GM23338 (cell line): ENCODE data around the gene PPP6R3. TPM values are rescaled to one million over a fixed set of nuclear protein-coding genes. Genes with fewer than 3 reads are reported as not detected.

Source experiments
- ATAC-seq: fragments of 200-7000 bp; cut with Tn5 transposase; 3 replicates; pipeline ENCODE4 v1.9.1; 2020
- DNase-seq: peaks from one replicate; pipeline ENCODE4 v3.0.0-alpha.2; 2015; ENCODE audit warnings: low spot score
- H2AFZ ChIP-seq: fragments of 200-600 bp; sonication (generic); 2 replicates; pipeline ENCODE4 v1.8.0; 2016; ENCODE audit warnings: antibody characterized with exemption, mild to moderate bottlenecking, moderate library complexity
- H3F3A ChIP-seq: fragments of 200-600 bp; sonication (generic); replicated peaks from 2 replicates; pipeline ENCODE4 v1.8.0; 2017; ENCODE audit warnings: antibody characterized with exemption, mixed run types, low read depth
- H3K27ac ChIP-seq: fragments of 200-600 bp; sonication (generic); 2 replicates; pipeline ENCODE4 v1.6.1; 2016; ENCODE audit warnings: low read depth
- H3K27me3 ChIP-seq: fragments of 200-600 bp; sonication (generic); 2 replicates; pipeline ENCODE4 v1.8.0; 2016; ENCODE audit warnings: mild to moderate bottlenecking, mixed run types, moderate library complexity; ENCODE audit not compliant: insufficient read depth
- H3K36me3 ChIP-seq: fragments of 200-600 bp; sonication (generic); 2 replicates; pipeline ENCODE4 v1.8.0; 2016; ENCODE audit warnings: mild to moderate bottlenecking; ENCODE audit not compliant: insufficient read depth
- H3K4me1 ChIP-seq: fragments of 200-600 bp; sonication (generic); 2 replicates; pipeline ENCODE4 v1.8.0; 2016; ENCODE audit warnings: mild to moderate bottlenecking, moderate library complexity; ENCODE audit not compliant: insufficient read depth
- H3K4me2 ChIP-seq: fragments of 200-600 bp; sonication (generic); 2 replicates; pipeline ENCODE4 v1.7.1; 2017; ENCODE audit warnings: mixed run types
- H3K4me3 ChIP-seq: fragments of 200-600 bp; sonication (generic); 2 replicates; pipeline ENCODE4 v1.6.1; 2016; ENCODE audit warnings: mixed run types
- H3K79me2 ChIP-seq: fragments of 200-600 bp; sonication (generic); replicated peaks from 2 replicates; pipeline ENCODE4 v1.8.0; 2017; ENCODE audit warnings: mild to moderate bottlenecking; ENCODE audit not compliant: insufficient read depth
- H3K9me2 ChIP-seq: fragments of 200-600 bp; sonication (generic); 2 replicates; pipeline ENCODE4 v1.8.0; 2017; ENCODE audit not compliant: insufficient read depth
- H4K20me1 ChIP-seq: fragments of 200-600 bp; sonication (generic); replicated peaks from 2 replicates; pipeline ENCODE4 v1.8.0; 2017; ENCODE audit warnings: mild to moderate bottlenecking; ENCODE audit not compliant: insufficient read depth
- H3K27ac Mint-ChIP-seq: 2 replicates; pipeline ENCODE4 v1.8.0; 2020; ENCODE audit warnings: inconsistent platforms, mild to moderate bottlenecking, moderate library complexity, mixed read lengths
- H3K27me3 Mint-ChIP-seq: 3 replicates; pipeline ENCODE4 v1.8.0; 2022; ENCODE audit warnings: low read depth, mild to moderate bottlenecking, moderate library complexity, mixed read lengths, inconsistent platforms; ENCODE audit not compliant: insufficient read depth, poor library complexity
- H3K36me3 Mint-ChIP-seq: 3 replicates; pipeline ENCODE4 v1.8.0; 2021; ENCODE audit warnings: low read depth, mild to moderate bottlenecking, inconsistent platforms, moderate library complexity, mixed read lengths
- H3K4me1 Mint-ChIP-seq: 3 replicates; pipeline ENCODE4 v1.8.0; 2020; ENCODE audit warnings: mild to moderate bottlenecking, inconsistent platforms, mixed read lengths
- H3K4me3 Mint-ChIP-seq: 3 replicates; pipeline ENCODE4 v1.8.0; 2021; ENCODE audit warnings: moderate library complexity, mild to moderate bottlenecking, inconsistent platforms, mixed read lengths
- H3K9me3 Mint-ChIP-seq: 3 replicates; pipeline ENCODE4 v1.8.0; 2020; ENCODE audit warnings: moderate library complexity, mild to moderate bottlenecking, inconsistent platforms, mixed read lengths
- CREB1 ChIP-seq: fragments of 250-450 bp; sonication (Bioruptor Pico); IDR thresholded peaks from 2 replicates; pipeline ENCODE4 v1.5.0; 2020; ENCODE audit warnings: low read depth, mild to moderate bottlenecking, moderate library complexity
- EZH2 ChIP-seq: fragments of 200-600 bp; sonication (generic); IDR thresholded peaks from one replicate; pipeline ENCODE4 v1.8.0; 2017; ENCODE audit warnings: antibody characterized with exemption, mild to moderate bottlenecking, low read depth; ENCODE audit not compliant: unreplicated experiment
- EZH2phosphoT487 ChIP-seq: fragments of 200-600 bp; sonication (generic); IDR thresholded peaks from one replicate; pipeline ENCODE4 v1.8.1; 2018; ENCODE audit warnings: antibody characterized with exemption; ENCODE audit not compliant: unreplicated experiment
- JUNB ChIP-seq: IDR thresholded peaks from one replicate; pipeline ENCODE4 v1.6.1; 2016; ENCODE audit warnings: antibody characterized with exemption; ENCODE audit not compliant: unreplicated experiment
- NANOG ChIP-seq: IDR thresholded peaks from 2 replicates; pipeline ENCODE4 v1.6.1; 2016; ENCODE audit warnings: antibody characterized with exemption, borderline replicate concordance
- POLR2AphosphoS5 ChIP-seq: IDR thresholded peaks from 2 replicates; pipeline ENCODE4 v1.6.1; 2016; ENCODE audit warnings: antibody characterized with exemption, low read depth
- STAT1 ChIP-seq: IDR thresholded peaks from one replicate; pipeline ENCODE4 v1.6.1; 2016; ENCODE audit warnings: antibody characterized with exemption; ENCODE audit not compliant: unreplicated experiment
- ZNF114 ChIP-seq: fragments of 250-450 bp; sonication (Bioruptor Pico); IDR thresholded peaks from 2 replicates; pipeline ENCODE4 v1.5.0; 2020; ENCODE audit warnings: mild to moderate bottlenecking, moderate library complexity
- ZNF331 ChIP-seq: fragments of 250-450 bp; sonication (Bioruptor Pico); IDR thresholded peaks from 2 replicates; pipeline ENCODE4 v1.5.0; 2020; ENCODE audit warnings: low read depth, mild to moderate bottlenecking, moderate library complexity
- polyA plus RNA-seq: library from polyadenylated mRNA; unstranded; fragments of >200 nt; fragmentation: Nextera tagmentation; extraction: Ambion mirVana; gene quantifications from 2 replicates; pipeline ENCODE4 v1.2.1, GENCODE V29; 2016
- total RNA-seq: library from RNA; depleted of rRNA; stranded (reverse); fragments of >200 nt; shearing (Covaris generic); gene quantifications from 2 replicates; pipeline ENCODE4 v1.2.3, GENCODE V29; 2014
- TF ChIP-seq, protein P1 (sequence below), 2 experiments: fragments of 200-600 bp in 1 of 2; sonication (generic) in 1 of 2; conservative IDR thresholded peaks; 2 replicates each; pipeline versions ENCODE4 v1.5.1 to v1.6.1; 2016 to 2017; ENCODE audit warnings: antibody characterized with exemption in 2 of 2, low read depth in 2 of 2, mild to moderate bottlenecking in 2 of 2, moderate library complexity in 1 of 2
- TF ChIP-seq, protein P2 (sequence below): fragments of 250-450 bp; sonication (Bioruptor Pico); IDR thresholded peaks from 2 replicates; pipeline ENCODE4 v1.5.0; 2020; ENCODE audit warnings: mild to moderate bottlenecking, moderate library complexity
- TF ChIP-seq, protein P3 (sequence below): IDR thresholded peaks from 2 replicates; pipeline ENCODE4 v1.6.1; 2016; ENCODE audit warnings: antibody characterized with exemption
- TF ChIP-seq, protein P4 (sequence below): IDR thresholded peaks from one replicate; pipeline ENCODE4 v1.6.1; 2018; ENCODE audit warnings: antibody characterized with exemption; ENCODE audit not compliant: unreplicated experiment

Gene PPP6R3
- total and polyA plus RNA-seq, 2 experiments from 2014 or later, result 170 to 268 TPM

DNA sequence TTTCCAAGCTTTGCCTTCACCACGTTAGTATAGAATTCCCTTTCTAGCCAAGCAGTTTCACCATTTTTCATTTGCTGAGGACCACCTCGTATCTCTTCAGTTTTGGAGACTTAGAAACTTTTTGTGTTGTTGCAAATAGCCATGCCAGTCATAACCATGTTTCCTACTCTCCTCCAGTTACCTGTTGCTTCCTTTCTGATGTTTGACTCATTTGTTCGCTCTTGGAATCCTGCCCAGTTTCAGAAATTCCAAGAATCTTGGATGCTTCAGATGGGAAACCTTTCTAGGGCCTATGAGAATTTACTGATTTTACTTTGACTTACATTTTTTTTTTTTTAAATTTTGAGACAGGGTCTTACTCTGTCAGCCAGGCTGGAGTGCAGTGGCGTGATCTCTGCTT lies 65.4 kb downstream of the PPP6R3 start:
- peaks cover 13% of the 10 kb centered on the region for H3K36me3 ChIP-seq
- Mint-ChIP-seq H3K4me3 (no peak overlapping the region), H3K4me1 (peaks cover 50% of the 10 kb centered on the region), H3K9me3 (no peaks in the 10 kb centered on the region), H3K36me3 (peaks cover 64% of the 10 kb centered on the region), H3K27ac (no peak overlapping the region), H3K27me3 (no peaks in the 10 kb centered on the region)
- no peaks in the 10 kb centered on the region for H3K27me3 ChIP-seq
- TF ChIP-seq POLR2AphosphoS5 (no peak), NANOG (no peak), EZH2 (no peak), EZH2phosphoT487 (no peak), ZNF331 (no peak), STAT1 (no peak), CREB1 (CRISPR knock-in tag) (no peak), JUNB (no peak), ZNF114 (no peak)
- TF ChIP-seq, protein P1, sequence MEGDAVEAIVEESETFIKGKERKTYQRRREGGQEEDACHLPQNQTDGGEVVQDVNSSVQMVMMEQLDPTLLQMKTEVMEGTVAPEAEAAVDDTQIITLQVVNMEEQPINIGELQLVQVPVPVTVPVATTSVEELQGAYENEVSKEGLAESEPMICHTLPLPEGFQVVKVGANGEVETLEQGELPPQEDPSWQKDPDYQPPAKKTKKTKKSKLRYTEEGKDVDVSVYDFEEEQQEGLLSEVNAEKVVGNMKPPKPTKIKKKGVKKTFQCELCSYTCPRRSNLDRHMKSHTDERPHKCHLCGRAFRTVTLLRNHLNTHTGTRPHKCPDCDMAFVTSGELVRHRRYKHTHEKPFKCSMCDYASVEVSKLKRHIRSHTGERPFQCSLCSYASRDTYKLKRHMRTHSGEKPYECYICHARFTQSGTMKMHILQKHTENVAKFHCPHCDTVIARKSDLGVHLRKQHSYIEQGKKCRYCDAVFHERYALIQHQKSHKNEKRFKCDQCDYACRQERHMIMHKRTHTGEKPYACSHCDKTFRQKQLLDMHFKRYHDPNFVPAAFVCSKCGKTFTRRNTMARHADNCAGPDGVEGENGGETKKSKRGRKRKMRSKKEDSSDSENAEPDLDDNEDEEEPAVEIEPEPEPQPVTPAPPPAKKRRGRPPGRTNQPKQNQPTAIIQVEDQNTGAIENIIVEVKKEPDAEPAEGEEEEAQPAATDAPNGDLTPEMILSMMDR (conservative IDR thresholded peaks at IDR 0.05; ENCODE audit: low read depth in 2 of 2), result no peak
- TF ChIP-seq, protein P2, sequence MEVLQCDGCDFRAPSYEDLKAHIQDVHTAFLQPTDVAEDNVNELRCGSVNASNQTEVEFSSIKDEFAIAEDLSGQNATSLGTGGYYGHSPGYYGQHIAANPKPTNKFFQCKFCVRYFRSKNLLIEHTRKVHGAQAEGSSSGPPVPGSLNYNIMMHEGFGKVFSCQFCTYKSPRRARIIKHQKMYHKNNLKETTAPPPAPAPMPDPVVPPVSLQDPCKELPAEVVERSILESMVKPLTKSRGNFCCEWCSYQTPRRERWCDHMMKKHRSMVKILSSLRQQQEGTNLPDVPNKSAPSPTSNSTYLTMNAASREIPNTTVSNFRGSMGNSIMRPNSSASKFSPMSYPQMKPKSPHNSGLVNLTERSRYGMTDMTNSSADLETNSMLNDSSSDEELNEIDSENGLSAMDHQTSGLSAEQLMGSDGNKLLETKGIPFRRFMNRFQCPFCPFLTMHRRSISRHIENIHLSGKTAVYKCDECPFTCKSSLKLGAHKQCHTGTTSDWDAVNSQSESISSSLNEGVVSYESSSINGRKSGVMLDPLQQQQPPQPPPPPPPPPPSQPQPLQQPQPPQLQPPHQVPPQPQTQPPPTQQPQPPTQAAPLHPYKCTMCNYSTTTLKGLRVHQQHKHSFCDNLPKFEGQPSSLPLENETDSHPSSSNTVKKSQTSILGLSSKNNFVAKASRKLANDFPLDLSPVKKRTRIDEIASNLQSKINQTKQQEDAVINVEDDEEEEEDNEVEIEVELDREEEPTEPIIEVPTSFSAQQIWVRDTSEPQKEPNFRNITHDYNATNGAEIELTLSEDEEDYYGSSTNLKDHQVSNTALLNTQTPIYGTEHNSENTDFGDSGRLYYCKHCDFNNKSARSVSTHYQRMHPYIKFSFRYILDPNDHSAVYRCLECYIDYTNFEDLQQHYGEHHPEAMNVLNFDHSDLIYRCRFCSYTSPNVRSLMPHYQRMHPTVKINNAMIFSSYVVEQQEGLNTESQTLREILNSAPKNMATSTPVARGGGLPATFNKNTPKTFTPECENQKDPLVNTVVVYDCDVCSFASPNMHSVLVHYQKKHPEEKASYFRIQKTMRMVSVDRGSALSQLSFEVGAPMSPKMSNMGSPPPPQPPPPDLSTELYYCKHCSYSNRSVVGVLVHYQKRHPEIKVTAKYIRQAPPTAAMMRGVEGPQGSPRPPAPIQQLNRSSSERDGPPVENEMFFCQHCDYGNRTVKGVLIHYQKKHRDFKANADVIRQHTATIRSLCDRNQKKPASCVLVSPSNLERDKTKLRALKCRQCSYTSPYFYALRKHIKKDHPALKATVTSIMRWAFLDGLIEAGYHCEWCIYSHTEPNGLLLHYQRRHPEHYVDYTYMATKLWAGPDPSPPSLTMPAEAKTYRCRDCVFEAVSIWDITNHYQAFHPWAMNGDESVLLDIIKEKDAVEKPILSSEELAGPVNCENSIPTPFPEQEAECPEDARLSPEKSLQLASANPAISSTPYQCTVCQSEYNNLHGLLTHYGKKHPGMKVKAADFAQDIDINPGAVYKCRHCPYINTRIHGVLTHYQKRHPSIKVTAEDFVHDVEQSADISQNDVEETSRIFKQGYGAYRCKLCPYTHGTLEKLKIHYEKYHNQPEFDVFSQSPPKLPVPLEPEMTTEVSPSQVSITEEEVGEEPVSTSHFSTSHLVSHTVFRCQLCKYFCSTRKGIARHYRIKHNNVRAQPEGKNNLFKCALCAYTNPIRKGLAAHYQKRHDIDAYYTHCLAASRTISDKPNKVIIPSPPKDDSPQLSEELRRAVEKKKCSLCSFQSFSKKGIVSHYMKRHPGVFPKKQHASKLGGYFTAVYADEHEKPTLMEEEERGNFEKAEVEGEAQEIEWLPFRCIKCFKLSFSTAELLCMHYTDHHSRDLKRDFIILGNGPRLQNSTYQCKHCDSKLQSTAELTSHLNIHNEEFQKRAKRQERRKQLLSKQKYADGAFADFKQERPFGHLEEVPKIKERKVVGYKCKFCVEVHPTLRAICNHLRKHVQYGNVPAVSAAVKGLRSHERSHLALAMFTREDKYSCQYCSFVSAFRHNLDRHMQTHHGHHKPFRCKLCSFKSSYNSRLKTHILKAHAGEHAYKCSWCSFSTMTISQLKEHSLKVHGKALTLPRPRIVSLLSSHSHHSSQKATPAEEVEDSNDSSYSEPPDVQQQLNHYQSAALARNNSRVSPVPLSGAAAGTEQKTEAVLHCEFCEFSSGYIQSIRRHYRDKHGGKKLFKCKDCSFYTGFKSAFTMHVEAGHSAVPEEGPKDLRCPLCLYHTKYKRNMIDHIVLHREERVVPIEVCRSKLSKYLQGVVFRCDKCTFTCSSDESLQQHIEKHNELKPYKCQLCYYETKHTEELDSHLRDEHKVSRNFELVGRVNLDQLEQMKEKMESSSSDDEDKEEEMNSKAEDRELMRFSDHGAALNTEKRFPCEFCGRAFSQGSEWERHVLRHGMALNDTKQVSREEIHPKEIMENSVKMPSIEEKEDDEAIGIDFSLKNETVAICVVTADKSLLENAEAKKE (CRISPR knock-in tag), result no peak
- TF ChIP-seq, protein P3, sequence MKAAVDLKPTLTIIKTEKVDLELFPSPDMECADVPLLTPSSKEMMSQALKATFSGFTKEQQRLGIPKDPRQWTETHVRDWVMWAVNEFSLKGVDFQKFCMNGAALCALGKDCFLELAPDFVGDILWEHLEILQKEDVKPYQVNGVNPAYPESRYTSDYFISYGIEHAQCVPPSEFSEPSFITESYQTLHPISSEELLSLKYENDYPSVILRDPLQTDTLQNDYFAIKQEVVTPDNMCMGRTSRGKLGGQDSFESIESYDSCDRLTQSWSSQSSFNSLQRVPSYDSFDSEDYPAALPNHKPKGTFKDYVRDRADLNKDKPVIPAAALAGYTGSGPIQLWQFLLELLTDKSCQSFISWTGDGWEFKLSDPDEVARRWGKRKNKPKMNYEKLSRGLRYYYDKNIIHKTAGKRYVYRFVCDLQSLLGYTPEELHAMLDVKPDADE, result no peak
- TF ChIP-seq, protein P4, sequence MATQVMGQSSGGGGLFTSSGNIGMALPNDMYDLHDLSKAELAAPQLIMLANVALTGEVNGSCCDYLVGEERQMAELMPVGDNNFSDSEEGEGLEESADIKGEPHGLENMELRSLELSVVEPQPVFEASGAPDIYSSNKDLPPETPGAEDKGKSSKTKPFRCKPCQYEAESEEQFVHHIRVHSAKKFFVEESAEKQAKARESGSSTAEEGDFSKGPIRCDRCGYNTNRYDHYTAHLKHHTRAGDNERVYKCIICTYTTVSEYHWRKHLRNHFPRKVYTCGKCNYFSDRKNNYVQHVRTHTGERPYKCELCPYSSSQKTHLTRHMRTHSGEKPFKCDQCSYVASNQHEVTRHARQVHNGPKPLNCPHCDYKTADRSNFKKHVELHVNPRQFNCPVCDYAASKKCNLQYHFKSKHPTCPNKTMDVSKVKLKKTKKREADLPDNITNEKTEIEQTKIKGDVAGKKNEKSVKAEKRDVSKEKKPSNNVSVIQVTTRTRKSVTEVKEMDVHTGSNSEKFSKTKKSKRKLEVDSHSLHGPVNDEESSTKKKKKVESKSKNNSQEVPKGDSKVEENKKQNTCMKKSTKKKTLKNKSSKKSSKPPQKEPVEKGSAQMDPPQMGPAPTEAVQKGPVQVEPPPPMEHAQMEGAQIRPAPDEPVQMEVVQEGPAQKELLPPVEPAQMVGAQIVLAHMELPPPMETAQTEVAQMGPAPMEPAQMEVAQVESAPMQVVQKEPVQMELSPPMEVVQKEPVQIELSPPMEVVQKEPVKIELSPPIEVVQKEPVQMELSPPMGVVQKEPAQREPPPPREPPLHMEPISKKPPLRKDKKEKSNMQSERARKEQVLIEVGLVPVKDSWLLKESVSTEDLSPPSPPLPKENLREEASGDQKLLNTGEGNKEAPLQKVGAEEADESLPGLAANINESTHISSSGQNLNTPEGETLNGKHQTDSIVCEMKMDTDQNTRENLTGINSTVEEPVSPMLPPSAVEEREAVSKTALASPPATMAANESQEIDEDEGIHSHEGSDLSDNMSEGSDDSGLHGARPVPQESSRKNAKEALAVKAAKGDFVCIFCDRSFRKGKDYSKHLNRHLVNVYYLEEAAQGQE, result no peak
- no peak overlapping the region for H2AFZ ChIP-seq
- no peak overlapping the region for H3K4me3 ChIP-seq
- no peak for ATAC-seq
- H3K79me2 ChIP-seq, result peaks cover 100% of the 10 kb centered on the region
- peaks cover 11% of the 10 kb centered on the region; the same call in 1 of the 2 replicates for H3K4me1 ChIP-seq
- no peaks in the 10 kb centered on the region for H3K9me2 ChIP-seq
- H3F3A ChIP-seq, result no peaks in the 10 kb centered on the region
- DNase-seq, result no peak
- peaks cover 43% of the 10 kb centered on the region for H4K20me1 ChIP-seq
- no peak overlapping the region for H3K4me2 ChIP-seq
- H3K27ac ChIP-seq, result no peak overlapping the region
